Measurements from ENCODE around the gene SERPINB8.

- TF ChIP-seq MAX (IDR thresholded peaks at IDR 0.05) = no peak
- no peak for TF ChIP-seq REST (IDR thresholded peaks at IDR 0.05; ENCODE audit: low read depth)
- TF ChIP-seq EP300 (IDR thresholded peaks at IDR 0.05; ENCODE audit: borderline replicate concordance) = no peak
- no peak for TF ChIP-seq TEAD4 (IDR thresholded peaks at IDR 0.05)
Observed at GRCh38 chr18:64032312-64032711, 62.4 kb downstream of the SERPINB8 start.
